GM12892 (cell line): ENCODE data around the gene PRSS36.
"Not testable (repeated sequence)": the region's sequence is repeated elsewhere in the genome, so short reads cannot be mapped to it uniquely, and the experiment has no call there.

Source experiments
- DNase-seq: peaks from one replicate; pipeline ENCODE4 v3.0.0; 2011; ENCODE audit not compliant: insufficient read length
- FAIRE-seq: peaks from 2 replicates; lab custom pipeline; 2011; peaks lifted over from hg19 to GRCh38; lab: Jason Lieb, UNC
- POLR2A ChIP-seq: IDR thresholded peaks from 2 replicates; pipeline ENCODE4 v1.6.1; 2011; ENCODE audit warnings: low read depth, low read length, control low read depth
- POLR2AphosphoS5 ChIP-seq: IDR thresholded peaks from 2 replicates; pipeline ENCODE4 v1.6.1; 2011; ENCODE audit warnings: low read depth, low read length, control low read depth
- TAF1 ChIP-seq: IDR thresholded peaks from 2 replicates; pipeline ENCODE4 v1.6.1; 2011; ENCODE audit warnings: low read depth, mild to moderate bottlenecking, control low read depth, low read length, borderline replicate concordance

Gene PRSS36

DNA sequence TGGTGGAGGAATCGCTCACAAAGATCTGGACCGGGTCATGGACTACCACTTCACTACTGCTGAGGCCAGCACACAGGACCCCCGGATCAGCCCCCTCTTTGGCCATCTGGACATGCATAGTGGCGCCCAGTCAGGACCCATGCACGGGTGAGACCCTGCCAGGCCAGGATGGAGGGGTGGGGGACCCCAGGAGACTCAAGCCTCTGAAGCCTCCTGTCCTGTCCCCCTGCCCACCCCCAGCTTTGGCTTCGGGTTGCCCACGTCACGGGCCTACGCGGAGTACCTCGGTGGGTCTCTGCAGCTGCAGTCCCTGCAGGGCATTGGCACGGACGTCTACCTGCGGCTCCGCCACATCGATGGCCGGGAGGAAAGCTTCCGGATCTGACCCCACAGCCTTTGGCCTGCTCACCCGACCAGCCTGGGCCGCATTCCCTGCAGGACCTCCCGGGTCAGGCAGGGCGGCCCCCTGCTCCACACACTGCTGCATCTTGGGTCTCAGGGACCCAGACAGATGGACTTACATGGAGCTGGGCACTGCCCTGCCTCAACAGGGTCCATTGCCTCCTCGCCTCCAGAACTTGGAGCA is 37.9 kb downstream of the PRSS36 start:
- FAIRE-seq = no peak
- TF ChIP-seq POLR2AphosphoS5 = no peak
- no peak for TF ChIP-seq POLR2A
- no peak for TF ChIP-seq TAF1
- DNase-seq = no peak

DNA sequence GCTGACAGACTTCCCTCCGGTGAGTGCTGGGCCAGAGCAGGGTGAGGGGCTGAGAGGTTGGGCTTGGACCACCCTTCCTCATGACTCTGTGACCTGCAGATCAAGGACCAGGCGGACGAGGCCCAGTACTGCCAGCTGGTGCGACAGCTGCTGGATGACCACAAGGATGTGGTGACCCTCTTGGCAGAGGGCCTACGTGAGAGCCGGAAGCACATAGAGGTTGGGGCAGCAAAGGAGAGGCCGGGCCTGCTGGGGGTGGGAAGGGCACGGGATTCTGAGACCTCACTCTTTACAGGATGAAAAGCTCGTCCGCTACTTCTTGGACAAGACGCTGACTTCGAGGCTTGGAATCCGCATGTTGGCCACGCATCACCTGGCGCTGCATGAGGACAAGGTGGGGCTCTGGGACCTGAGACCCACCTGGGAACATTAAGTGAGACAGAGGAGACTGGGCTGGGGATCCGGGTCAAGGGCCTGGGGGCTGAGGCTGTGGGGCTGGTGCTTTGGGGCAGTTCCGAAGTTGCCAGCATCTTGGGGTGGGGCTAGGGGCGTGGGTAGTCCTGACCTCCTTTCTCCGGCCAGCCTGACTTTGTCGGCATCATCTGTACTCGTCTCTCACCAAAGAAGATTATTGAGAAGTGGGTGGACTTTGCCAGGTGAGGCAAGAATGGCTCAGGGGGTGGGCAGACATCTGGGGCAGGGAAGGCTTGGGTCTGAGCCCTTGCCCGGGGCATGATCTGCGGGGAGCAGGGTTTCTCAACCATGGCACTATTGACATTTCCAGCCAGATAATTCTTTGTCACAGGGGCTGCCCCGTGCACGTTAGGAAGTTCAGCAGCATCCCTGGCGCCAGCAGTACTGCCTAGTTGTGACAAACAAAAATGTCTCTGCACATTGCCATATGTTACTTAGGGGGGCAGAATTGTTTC is 39.5 kb downstream of the PRSS36 start:
- no peak for FAIRE-seq
- TF ChIP-seq POLR2AphosphoS5 (no peak), TAF1 (no peak), POLR2A (no peak)
- DNase-seq = no peak

DNA sequence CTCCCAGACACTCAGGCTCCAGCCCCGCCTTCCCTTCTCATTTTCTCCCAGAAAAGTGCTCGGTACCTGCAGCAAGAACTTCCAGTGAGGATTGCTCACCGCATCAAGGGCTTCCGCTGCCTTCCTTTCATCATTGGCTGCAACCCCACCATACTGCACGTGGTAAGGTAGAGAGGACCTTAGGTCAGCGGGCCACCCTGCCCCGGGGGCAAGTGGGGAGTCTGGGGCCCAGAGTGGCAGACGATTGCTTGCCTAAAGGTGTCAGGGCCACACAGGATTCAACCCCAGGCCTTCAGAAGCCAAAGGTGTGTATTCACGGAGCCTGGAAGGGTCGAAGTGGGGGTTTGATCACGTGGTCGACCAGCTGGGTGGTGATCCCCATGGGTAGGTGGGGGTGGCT is 40.2 kb downstream of the PRSS36 start:
- no peak for FAIRE-seq
- no peak for DNase-seq
- TF ChIP-seq POLR2A = no peak

DNA sequence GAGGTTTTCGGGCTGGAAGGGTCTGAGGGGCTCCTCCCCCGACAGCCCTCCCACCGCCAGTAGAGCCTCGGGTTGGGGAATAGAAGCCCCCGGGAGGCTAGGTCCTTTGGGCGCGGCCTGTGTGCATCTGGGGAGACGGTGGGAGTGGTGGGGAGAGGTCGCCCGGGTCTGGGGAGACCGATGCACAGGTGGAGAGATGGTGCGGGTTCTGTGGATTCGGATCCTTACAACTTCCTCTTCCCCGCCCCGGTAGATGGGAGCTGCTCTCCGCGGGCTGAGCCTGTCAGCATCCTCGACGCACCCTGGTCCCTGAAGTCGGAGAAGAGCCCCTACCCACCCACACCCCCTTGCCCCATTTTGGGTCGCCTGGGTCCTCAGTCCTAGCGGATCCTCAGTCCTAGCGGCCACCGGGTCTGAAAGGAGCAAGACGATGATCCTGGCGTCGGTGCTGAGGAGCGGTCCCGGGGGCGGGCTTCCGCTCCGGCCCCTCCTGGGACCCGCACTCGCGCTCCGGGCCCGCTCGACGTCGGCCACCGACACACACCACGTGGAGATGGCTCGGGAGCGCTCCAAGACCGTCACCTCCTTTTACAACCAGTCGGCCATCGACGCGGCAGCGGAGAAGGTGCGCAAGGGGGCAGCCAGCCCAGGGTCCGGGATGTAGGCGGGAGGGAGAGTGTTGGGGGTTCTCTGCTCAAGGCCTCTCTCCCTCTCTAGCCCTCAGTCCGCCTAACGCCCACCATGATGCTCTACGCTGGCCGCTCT is 40.9 kb downstream of the PRSS36 start:
- TF ChIP-seq TAF1 (no peak), POLR2A (no peak), POLR2AphosphoS5 (no peak)
- no peak for DNase-seq
- FAIRE-seq = no peak

DNA sequence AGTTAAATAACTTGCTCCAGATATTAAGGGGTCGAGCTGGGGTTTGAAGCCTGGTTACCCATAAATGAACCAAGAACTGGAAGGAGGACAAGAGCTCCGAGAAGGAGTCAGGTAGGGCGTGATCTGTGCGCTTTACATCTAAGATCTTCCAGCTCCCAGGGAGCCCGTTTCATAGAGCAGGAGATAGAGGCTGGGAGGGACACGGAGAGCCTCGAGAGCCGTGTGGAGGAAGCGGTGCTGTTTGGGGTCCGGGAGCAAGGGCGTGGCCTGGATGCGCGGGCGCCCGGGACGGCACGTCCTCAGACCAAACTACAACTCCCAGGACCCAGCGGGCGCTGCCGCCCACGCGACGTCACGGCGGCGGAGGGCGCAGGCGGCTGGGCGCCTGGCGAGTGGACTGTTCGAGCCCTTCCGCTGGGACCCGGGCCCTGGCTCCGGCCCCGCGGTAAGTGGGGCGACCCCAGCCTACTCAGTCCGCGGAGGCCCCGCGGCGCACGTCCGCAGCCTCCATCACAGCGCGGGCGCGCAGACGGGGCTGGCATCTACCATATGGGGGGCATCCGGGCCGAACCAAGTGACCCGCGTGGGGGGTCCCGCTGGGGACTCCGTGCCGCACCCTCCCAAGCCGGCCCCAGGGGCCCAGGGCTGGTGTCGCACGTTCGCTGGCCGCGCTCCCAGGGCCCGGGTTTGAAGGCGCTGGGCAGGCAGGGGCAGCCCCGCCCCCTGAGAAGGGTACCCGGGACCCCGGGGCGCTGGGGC is 41.7 kb downstream of the PRSS36 start, which contains the start of gene BCKDK:
Gene BCKDK (plus strand): TSS at position 352 of the 759 bp plus-strand sequence. CDS start 838 bp downstream, outside the sequence.
- peak; percentile 95 for FAIRE-seq
- DNase-seq = peak; percentile 95

DNA sequence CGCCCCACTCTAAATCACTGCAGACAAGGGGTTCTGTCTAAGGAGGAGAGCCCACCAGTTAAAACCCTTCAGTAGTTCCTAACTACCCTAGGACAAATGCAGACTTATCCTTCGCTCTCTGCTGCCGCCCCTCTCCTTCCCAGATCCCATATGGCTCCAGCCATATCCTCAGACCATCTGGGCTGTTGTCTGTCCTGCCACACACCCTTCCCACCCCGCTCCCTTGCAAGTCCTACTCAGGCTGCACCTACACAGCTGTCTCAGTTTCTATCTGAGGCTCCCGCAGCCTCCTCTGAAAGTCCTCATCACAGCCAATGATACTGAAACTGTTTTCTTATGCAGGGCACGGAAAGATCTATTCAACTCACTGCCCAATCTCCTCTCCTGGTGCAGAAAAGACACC is 42.4 kb downstream of the PRSS36 start:
- TF ChIP-seq TAF1 = no peak
- no peak for TF ChIP-seq POLR2AphosphoS5
- TF ChIP-seq POLR2A = no peak
- FAIRE-seq (peak; percentile 89), DNase-seq (peak; percentile 61)

More for the DNA sequence above, 41.7 kb downstream of the PRSS36 start, which contains the start of gene BCKDK:
- TF ChIP-seq POLR2AphosphoS5 (0 out of 2 replicates have a peak, but pooled peaks have one; percentile 32), TAF1 (no peak), POLR2A (peak; percentile 60; the same call in 1 of the 2 replicates)

DNA sequence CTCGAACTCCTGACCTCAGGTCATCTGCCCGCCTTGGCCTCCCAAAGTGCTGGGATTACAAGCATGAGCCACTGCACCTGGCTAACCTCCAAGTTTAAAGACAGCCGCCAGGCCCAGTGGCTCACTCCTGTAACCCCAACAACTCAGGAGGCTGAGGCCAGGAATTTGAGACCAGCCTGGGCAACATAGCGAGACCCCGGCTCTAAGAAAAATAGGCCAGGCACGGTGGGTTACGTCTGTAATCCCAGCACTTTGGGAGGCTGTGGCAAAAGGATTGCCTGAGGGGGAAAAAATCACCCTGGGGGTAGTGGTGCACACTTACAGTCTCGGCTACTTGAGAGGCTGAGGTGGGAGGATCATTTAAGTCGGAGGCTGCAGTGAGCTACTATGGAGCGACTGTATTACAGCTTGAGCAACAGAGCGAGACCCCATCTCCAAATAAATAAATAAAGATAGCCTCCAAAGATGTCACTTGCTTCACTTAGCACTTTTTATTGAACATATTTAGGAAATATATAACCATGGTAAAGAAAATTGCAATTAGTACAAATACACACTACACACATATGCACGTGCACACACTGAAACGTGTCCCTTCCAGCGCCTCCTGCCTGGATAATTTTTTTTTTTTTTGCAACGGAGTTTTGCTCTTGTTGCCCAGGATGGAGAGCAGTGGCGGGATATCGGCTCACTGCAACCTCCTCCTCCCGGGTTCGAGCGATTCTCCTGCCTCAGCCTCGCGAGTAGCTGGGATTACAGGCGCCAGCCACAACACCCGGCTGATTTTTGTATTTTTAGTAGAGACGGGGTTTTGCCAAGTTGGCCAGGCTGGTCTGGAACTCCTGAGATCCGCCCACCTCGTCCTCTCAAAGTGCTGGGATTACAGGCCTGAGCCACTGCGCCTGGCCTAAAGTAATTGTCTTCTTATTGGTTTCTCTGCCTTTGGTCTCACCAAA is 43.1 kb downstream of the PRSS36 start:
- no peak for DNase-seq
- no peak for FAIRE-seq
- TF ChIP-seq TAF1 = no peak
- no peak for TF ChIP-seq POLR2A
- TF ChIP-seq POLR2AphosphoS5 = no peak

DNA sequence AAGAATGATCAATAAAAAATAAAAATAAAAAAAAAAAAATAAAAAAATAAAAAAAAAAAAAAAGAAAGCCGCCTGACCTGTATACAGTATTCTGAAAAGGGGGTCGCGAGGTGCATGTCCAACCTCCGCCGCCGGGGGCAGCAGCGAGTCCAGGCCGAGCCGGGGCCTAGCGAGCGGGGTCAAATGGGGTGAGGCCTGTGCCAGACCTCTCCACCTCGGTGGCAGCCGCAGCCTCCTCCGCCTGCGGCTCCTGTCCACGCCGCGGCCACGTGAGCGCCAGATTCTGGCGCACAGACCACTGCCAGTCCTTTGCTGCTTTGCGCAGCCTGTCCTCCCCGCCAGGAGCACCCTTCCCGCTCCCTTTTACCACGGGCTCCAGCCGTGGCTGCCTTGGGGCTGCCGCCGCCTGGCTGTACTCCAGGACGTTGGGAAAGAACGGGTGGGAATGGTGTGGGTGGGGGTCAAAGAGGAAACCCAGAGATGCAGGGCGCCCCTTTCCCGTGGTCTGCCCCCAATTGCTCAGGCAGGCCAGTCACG is 44.1 kb downstream of the PRSS36 start:
- DNase-seq = peak; percentile 83
- no peak for FAIRE-seq
- TF ChIP-seq TAF1 (no peak), POLR2A (peak; percentile 44; the same call in 1 of the 2 replicates), POLR2AphosphoS5 (0 out of 2 replicates have a peak, but pooled peaks have one; percentile 24)

DNA sequence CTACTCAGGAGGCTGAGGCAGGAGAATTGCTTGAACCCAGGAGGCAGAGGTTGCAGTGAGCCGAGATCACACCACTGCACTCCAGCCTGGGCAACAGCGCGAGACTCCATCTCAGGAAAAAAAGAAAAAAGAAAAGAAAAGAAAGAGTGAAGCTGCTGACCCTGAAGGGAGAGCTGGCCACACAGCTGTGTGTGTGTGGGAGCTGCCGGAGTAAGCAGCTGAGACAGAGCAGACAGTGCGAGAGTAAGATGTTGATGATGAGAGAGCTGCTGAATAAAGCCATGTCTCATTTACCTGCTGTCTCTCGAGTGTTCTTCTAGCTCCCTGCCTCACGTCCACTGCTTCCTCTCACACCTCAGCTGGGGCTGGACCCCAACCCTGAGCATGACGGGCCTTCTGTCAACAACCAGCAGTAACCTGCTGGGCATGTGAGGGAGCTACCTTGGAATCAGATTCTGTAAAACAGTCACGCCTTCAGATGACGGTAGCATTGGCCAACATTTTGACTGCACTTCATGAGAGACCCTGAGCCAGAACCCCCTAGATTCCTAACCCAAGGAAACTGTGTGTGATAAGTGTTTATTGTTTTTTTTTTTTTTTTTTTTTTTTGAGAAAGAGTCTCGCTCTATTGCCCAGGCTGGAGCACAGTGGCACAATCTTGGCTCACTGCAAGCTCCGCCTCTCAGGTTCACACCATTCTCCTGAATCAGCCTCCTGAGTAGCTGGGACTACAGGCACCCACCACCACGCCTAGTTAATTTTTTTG is 48.8 kb downstream of the PRSS36 start:
- not testable (repeated sequence) for FAIRE-seq, DNase-seq
